GM23338 (cell line): Measurements from ENCODE around the gene WWOX. TPM values are rescaled to one million over a fixed set of nuclear protein-coding genes. Genes with fewer than 3 reads are reported as not detected.

Experiments
- ATAC-seq: fragments of 200-7000 bp; cut with Tn5 transposase; 3 replicates; pipeline ENCODE4 v1.9.1; 2020
- DNase-seq: peaks from one replicate; pipeline ENCODE4 v3.0.0-alpha.2; 2015; ENCODE audit warnings: low spot score
- H2AFZ ChIP-seq: fragments of 200-600 bp; sonication (generic); 2 replicates; pipeline ENCODE4 v1.8.0; 2016; ENCODE audit warnings: antibody characterized with exemption, mild to moderate bottlenecking, moderate library complexity
- H3F3A ChIP-seq: fragments of 200-600 bp; sonication (generic); replicated peaks from 2 replicates; pipeline ENCODE4 v1.8.0; 2017; ENCODE audit warnings: antibody characterized with exemption, mixed run types, low read depth
- H3K27ac ChIP-seq: fragments of 200-600 bp; sonication (generic); 2 replicates; pipeline ENCODE4 v1.6.1; 2016; ENCODE audit warnings: low read depth
- H3K27me3 ChIP-seq: fragments of 200-600 bp; sonication (generic); 2 replicates; pipeline ENCODE4 v1.8.0; 2016; ENCODE audit warnings: mild to moderate bottlenecking, mixed run types, moderate library complexity; ENCODE audit not compliant: insufficient read depth
- H3K36me3 ChIP-seq: fragments of 200-600 bp; sonication (generic); 2 replicates; pipeline ENCODE4 v1.8.0; 2016; ENCODE audit warnings: mild to moderate bottlenecking; ENCODE audit not compliant: insufficient read depth
- H3K4me1 ChIP-seq: fragments of 200-600 bp; sonication (generic); 2 replicates; pipeline ENCODE4 v1.8.0; 2016; ENCODE audit warnings: mild to moderate bottlenecking, moderate library complexity; ENCODE audit not compliant: insufficient read depth
- H3K4me2 ChIP-seq: fragments of 200-600 bp; sonication (generic); 2 replicates; pipeline ENCODE4 v1.7.1; 2017; ENCODE audit warnings: mixed run types
- H3K4me3 ChIP-seq: fragments of 200-600 bp; sonication (generic); 2 replicates; pipeline ENCODE4 v1.6.1; 2016; ENCODE audit warnings: mixed run types
- H3K79me2 ChIP-seq: fragments of 200-600 bp; sonication (generic); replicated peaks from 2 replicates; pipeline ENCODE4 v1.8.0; 2017; ENCODE audit warnings: mild to moderate bottlenecking; ENCODE audit not compliant: insufficient read depth
- H3K9me2 ChIP-seq: fragments of 200-600 bp; sonication (generic); 2 replicates; pipeline ENCODE4 v1.8.0; 2017; ENCODE audit not compliant: insufficient read depth
- H4K20me1 ChIP-seq: fragments of 200-600 bp; sonication (generic); replicated peaks from 2 replicates; pipeline ENCODE4 v1.8.0; 2017; ENCODE audit warnings: mild to moderate bottlenecking; ENCODE audit not compliant: insufficient read depth
- H3K27ac Mint-ChIP-seq: 2 replicates; pipeline ENCODE4 v1.8.0; 2020; ENCODE audit warnings: inconsistent platforms, mild to moderate bottlenecking, moderate library complexity, mixed read lengths
- H3K27me3 Mint-ChIP-seq: 3 replicates; pipeline ENCODE4 v1.8.0; 2022; ENCODE audit warnings: low read depth, mild to moderate bottlenecking, moderate library complexity, mixed read lengths, inconsistent platforms; ENCODE audit not compliant: insufficient read depth, poor library complexity
- H3K36me3 Mint-ChIP-seq: 3 replicates; pipeline ENCODE4 v1.8.0; 2021; ENCODE audit warnings: low read depth, mild to moderate bottlenecking, inconsistent platforms, moderate library complexity, mixed read lengths
- H3K4me1 Mint-ChIP-seq: 3 replicates; pipeline ENCODE4 v1.8.0; 2020; ENCODE audit warnings: mild to moderate bottlenecking, inconsistent platforms, mixed read lengths
- H3K4me3 Mint-ChIP-seq: 3 replicates; pipeline ENCODE4 v1.8.0; 2021; ENCODE audit warnings: moderate library complexity, mild to moderate bottlenecking, inconsistent platforms, mixed read lengths
- H3K9me3 Mint-ChIP-seq: 3 replicates; pipeline ENCODE4 v1.8.0; 2020; ENCODE audit warnings: moderate library complexity, mild to moderate bottlenecking, inconsistent platforms, mixed read lengths
- CREB1 ChIP-seq: fragments of 250-450 bp; sonication (Bioruptor Pico); IDR thresholded peaks from 2 replicates; pipeline ENCODE4 v1.5.0; 2020; ENCODE audit warnings: low read depth, mild to moderate bottlenecking, moderate library complexity
- EZH2 ChIP-seq: fragments of 200-600 bp; sonication (generic); IDR thresholded peaks from one replicate; pipeline ENCODE4 v1.8.0; 2017; ENCODE audit warnings: antibody characterized with exemption, mild to moderate bottlenecking, low read depth; ENCODE audit not compliant: unreplicated experiment
- EZH2phosphoT487 ChIP-seq: fragments of 200-600 bp; sonication (generic); IDR thresholded peaks from one replicate; pipeline ENCODE4 v1.8.1; 2018; ENCODE audit warnings: antibody characterized with exemption; ENCODE audit not compliant: unreplicated experiment
- JUNB ChIP-seq: IDR thresholded peaks from one replicate; pipeline ENCODE4 v1.6.1; 2016; ENCODE audit warnings: antibody characterized with exemption; ENCODE audit not compliant: unreplicated experiment
- NANOG ChIP-seq: IDR thresholded peaks from 2 replicates; pipeline ENCODE4 v1.6.1; 2016; ENCODE audit warnings: antibody characterized with exemption, borderline replicate concordance
- POLR2AphosphoS5 ChIP-seq: IDR thresholded peaks from 2 replicates; pipeline ENCODE4 v1.6.1; 2016; ENCODE audit warnings: antibody characterized with exemption, low read depth
- REST ChIP-seq: IDR thresholded peaks from one replicate; pipeline ENCODE4 v1.6.1; 2018; ENCODE audit warnings: antibody characterized with exemption; ENCODE audit not compliant: unreplicated experiment
- STAT1 ChIP-seq: IDR thresholded peaks from one replicate; pipeline ENCODE4 v1.6.1; 2016; ENCODE audit warnings: antibody characterized with exemption; ENCODE audit not compliant: unreplicated experiment
- ZNF114 ChIP-seq: fragments of 250-450 bp; sonication (Bioruptor Pico); IDR thresholded peaks from 2 replicates; pipeline ENCODE4 v1.5.0; 2020; ENCODE audit warnings: mild to moderate bottlenecking, moderate library complexity
- ZNF331 ChIP-seq: fragments of 250-450 bp; sonication (Bioruptor Pico); IDR thresholded peaks from 2 replicates; pipeline ENCODE4 v1.5.0; 2020; ENCODE audit warnings: low read depth, mild to moderate bottlenecking, moderate library complexity
- ZNF462 ChIP-seq: fragments of 250-450 bp; sonication (Bioruptor Pico); IDR thresholded peaks from 2 replicates; pipeline ENCODE4 v1.5.0; 2020; ENCODE audit warnings: mild to moderate bottlenecking, moderate library complexity
- polyA plus RNA-seq: library from polyadenylated mRNA; unstranded; fragments of >200 nt; fragmentation: Nextera tagmentation; extraction: Ambion mirVana; gene quantifications from 2 replicates; pipeline ENCODE4 v1.2.1, GENCODE V29; 2016
- total RNA-seq: library from RNA; depleted of rRNA; stranded (reverse); fragments of >200 nt; shearing (Covaris generic); gene quantifications from 2 replicates; pipeline ENCODE4 v1.2.3, GENCODE V29; 2014
- TF ChIP-seq, protein P1 (sequence below): IDR thresholded peaks from 2 replicates; pipeline ENCODE4 v1.6.1; 2016; ENCODE audit warnings: antibody characterized with exemption
- TF ChIP-seq, protein P2 (sequence below), 2 experiments: fragments of 200-600 bp in 1 of 2; sonication (generic) in 1 of 2; conservative IDR thresholded peaks; 2 replicates each; pipeline versions ENCODE4 v1.5.1 to v1.6.1; 2016 to 2017; ENCODE audit warnings: antibody characterized with exemption in 2 of 2, low read depth in 2 of 2, mild to moderate bottlenecking in 2 of 2, moderate library complexity in 1 of 2

The WWOX gene
- total and polyA plus RNA-seq, 2 experiments from 2014 or later, result 10.0 to 19.3 TPM

DNA sequence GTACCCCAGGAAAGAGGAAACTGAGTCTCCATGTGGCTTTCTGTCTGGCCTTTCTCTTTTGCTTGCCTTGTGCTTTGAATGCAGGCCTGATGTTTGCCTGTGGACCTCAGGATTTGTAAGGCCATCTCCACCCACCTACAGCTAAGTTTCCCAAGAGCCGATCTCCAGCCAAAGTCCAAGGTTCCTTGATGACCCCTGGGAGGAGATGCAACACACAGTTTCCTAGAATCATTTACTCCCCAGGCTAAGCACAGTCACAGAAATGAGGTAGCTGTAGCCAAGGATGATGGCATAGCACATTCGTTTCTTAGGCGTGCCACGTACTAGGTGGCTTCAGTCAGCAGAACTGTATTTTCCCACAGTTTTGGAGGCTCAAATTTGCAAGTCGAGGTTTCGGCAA lies 905.6 kb downstream of the WWOX start:
- Histone ChIP-seq H3K4me3 (no peak overlapping the region), H3K36me3 (no peaks in the 10 kb centered on the region), H3K27me3 (no peaks in the 10 kb centered on the region), H3F3A (no peaks in the 10 kb centered on the region), H4K20me1 (no peaks in the 10 kb centered on the region), H3K79me2 (no peaks in the 10 kb centered on the region), H2AFZ (no peak overlapping the region), H3K9me2 (no peaks in the 10 kb centered on the region), H3K4me2 (no peak overlapping the region), H3K4me1 (peaks cover 16% of the 10 kb centered on the region), H3K27ac (no peak overlapping the region)
- TF ChIP-seq ZNF331 (CRISPR knock-in tag) (no peak), EZH2 (no peak), POLR2AphosphoS5 (no peak), CREB1 (CRISPR knock-in tag) (no peak), EZH2phosphoT487 (no peak), NANOG (no peak), ZNF114 (no peak), REST (no peak), JUNB (no peak), STAT1 (no peak), ZNF462 (CRISPR knock-in tag) (no peak)
- TF ChIP-seq, protein P1, sequence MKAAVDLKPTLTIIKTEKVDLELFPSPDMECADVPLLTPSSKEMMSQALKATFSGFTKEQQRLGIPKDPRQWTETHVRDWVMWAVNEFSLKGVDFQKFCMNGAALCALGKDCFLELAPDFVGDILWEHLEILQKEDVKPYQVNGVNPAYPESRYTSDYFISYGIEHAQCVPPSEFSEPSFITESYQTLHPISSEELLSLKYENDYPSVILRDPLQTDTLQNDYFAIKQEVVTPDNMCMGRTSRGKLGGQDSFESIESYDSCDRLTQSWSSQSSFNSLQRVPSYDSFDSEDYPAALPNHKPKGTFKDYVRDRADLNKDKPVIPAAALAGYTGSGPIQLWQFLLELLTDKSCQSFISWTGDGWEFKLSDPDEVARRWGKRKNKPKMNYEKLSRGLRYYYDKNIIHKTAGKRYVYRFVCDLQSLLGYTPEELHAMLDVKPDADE, result no peak
- TF ChIP-seq, protein P2, sequence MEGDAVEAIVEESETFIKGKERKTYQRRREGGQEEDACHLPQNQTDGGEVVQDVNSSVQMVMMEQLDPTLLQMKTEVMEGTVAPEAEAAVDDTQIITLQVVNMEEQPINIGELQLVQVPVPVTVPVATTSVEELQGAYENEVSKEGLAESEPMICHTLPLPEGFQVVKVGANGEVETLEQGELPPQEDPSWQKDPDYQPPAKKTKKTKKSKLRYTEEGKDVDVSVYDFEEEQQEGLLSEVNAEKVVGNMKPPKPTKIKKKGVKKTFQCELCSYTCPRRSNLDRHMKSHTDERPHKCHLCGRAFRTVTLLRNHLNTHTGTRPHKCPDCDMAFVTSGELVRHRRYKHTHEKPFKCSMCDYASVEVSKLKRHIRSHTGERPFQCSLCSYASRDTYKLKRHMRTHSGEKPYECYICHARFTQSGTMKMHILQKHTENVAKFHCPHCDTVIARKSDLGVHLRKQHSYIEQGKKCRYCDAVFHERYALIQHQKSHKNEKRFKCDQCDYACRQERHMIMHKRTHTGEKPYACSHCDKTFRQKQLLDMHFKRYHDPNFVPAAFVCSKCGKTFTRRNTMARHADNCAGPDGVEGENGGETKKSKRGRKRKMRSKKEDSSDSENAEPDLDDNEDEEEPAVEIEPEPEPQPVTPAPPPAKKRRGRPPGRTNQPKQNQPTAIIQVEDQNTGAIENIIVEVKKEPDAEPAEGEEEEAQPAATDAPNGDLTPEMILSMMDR (conservative IDR thresholded peaks at IDR 0.05; ENCODE audit: low read depth in 2 of 2), result no peak
- Mint-ChIP-seq H3K27me3 (no peaks in the 10 kb centered on the region), H3K27ac (no peak overlapping the region), H3K9me3 (peaks cover 3% of the 10 kb centered on the region; the same call in 2 of the 3 replicates), H3K4me3 (no peak overlapping the region), H3K36me3 (no peaks in the 10 kb centered on the region), H3K4me1 (peaks cover 18% of the 10 kb centered on the region)
- no peak for ATAC-seq
- DNase-seq, result no peak
